ENCODE measurements around the gene STX3.

The STX3 gene

DNA sequence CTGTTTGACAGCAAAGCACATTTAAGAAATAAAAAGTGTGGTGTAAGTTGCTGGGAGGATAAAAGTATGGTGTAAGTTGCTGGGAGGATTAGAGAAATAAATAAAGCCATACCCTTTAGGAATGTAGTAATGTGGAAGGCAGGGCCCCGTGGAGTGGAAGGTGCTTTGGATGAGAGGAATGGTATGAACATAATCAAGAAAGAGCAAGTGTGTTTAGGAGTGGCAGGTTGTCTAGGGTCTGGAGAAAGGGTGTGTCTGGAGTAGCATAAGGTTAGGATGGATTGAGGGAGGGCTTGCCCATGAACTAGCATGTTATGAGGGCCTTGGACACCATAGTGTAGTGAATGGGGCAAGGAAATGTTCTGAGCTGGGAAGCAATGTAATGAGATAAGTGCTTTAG lies 37.3 kb downstream of the STX3 start:
- Histone ChIP-seq H3K27ac (replicated peaks) (no peak overlapping the region), H3K27me3 (ENCODE audit: insufficient read depth, poor library complexity, severe bottlenecking) (no peaks in the 10 kb centered on the region), H3K4me3 (replicated peaks; ENCODE audit: insufficient read depth, low read length) (no peak overlapping the region)
- DNase-seq (ENCODE audit: low read depth in 1 of 2, low spot score in 1 of 2), result no peak
- TF ChIP-seq GABPA (IDR thresholded peaks at IDR 0.05; ENCODE audit: low read depth) (no peak), SPI1 (IDR thresholded peaks at IDR 0.05; ENCODE audit: borderline replicate concordance, low read depth) (no peak), POLR2AphosphoS5 (IDR thresholded peaks at IDR 0.05; ENCODE audit: low read depth) (no peak)
- TF ChIP-seq, protein P1, sequence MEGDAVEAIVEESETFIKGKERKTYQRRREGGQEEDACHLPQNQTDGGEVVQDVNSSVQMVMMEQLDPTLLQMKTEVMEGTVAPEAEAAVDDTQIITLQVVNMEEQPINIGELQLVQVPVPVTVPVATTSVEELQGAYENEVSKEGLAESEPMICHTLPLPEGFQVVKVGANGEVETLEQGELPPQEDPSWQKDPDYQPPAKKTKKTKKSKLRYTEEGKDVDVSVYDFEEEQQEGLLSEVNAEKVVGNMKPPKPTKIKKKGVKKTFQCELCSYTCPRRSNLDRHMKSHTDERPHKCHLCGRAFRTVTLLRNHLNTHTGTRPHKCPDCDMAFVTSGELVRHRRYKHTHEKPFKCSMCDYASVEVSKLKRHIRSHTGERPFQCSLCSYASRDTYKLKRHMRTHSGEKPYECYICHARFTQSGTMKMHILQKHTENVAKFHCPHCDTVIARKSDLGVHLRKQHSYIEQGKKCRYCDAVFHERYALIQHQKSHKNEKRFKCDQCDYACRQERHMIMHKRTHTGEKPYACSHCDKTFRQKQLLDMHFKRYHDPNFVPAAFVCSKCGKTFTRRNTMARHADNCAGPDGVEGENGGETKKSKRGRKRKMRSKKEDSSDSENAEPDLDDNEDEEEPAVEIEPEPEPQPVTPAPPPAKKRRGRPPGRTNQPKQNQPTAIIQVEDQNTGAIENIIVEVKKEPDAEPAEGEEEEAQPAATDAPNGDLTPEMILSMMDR (IDR thresholded peaks at IDR 0.05; ENCODE audit: insufficient read depth, low read length), result no peak
- TF ChIP-seq, protein P2, sequence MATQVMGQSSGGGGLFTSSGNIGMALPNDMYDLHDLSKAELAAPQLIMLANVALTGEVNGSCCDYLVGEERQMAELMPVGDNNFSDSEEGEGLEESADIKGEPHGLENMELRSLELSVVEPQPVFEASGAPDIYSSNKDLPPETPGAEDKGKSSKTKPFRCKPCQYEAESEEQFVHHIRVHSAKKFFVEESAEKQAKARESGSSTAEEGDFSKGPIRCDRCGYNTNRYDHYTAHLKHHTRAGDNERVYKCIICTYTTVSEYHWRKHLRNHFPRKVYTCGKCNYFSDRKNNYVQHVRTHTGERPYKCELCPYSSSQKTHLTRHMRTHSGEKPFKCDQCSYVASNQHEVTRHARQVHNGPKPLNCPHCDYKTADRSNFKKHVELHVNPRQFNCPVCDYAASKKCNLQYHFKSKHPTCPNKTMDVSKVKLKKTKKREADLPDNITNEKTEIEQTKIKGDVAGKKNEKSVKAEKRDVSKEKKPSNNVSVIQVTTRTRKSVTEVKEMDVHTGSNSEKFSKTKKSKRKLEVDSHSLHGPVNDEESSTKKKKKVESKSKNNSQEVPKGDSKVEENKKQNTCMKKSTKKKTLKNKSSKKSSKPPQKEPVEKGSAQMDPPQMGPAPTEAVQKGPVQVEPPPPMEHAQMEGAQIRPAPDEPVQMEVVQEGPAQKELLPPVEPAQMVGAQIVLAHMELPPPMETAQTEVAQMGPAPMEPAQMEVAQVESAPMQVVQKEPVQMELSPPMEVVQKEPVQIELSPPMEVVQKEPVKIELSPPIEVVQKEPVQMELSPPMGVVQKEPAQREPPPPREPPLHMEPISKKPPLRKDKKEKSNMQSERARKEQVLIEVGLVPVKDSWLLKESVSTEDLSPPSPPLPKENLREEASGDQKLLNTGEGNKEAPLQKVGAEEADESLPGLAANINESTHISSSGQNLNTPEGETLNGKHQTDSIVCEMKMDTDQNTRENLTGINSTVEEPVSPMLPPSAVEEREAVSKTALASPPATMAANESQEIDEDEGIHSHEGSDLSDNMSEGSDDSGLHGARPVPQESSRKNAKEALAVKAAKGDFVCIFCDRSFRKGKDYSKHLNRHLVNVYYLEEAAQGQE (IDR thresholded peaks at IDR 0.05; ENCODE audit: insufficient replicate concordance, low read depth), result no peak

DNA sequence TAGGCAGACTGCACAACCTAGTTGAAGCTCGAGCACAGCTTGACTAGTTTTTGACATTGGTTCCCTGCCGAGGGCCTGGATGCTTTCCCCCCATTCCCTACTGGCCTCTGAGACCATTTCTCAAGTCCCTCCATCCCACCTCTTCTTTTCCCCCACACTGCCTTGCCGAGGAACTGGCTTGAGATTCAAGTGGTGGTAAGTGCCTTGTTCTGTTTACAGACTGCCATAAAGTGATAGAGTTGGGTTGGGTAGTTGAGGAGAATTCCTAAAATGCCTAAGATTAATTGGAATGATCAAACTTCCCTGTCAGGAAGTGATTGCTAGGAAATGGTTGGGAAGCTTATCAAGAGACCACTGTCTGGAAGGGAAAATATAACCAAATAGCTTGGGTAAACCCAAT lies 39.2 kb downstream of the STX3 start:
- no peaks in the 10 kb centered on the region for H3K27me3 ChIP-seq (ENCODE audit: insufficient read depth, poor library complexity, severe bottlenecking)

DNA sequence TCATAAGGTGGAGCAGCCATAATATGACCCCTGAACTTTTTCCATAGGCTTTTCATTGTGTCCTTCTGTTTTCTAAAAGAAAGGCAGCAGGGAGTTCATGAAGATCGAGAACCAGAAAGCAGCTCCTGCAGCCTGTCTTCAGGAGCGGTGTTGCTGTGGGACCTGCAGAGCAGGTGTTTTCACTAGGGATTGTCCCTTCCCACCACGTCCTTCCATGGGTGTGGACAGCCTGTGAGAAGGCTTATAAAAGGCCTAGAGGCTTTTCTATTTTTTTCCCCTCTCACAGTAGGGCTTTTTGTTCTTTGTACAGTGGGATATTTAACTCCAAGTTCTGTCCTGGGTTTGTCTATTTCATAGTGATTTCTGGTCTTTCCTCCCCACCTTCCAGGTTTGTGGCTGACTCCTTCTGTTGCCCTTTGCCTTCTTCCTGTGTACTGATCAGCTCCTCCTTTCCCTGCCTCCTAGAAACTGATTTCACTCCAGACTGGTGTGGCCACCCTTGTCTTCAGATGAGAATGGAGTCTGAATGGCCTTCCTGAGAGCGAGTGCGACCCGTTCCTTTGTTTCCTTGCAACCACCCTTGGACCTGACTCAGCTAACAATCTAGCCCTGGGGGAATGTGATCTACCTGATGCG lies 45.3 kb downstream of the STX3 start:
- Histone ChIP-seq H3K27ac (replicated peaks) (no peak overlapping the region), H3K27me3 (ENCODE audit: insufficient read depth, poor library complexity, severe bottlenecking) (no peaks in the 10 kb centered on the region), H3K4me3 (replicated peaks; ENCODE audit: insufficient read depth, low read length) (no peak overlapping the region)
- TF ChIP-seq POLR2AphosphoS5 (IDR thresholded peaks at IDR 0.05; ENCODE audit: low read depth) (no peak), SPI1 (IDR thresholded peaks at IDR 0.05; ENCODE audit: borderline replicate concordance, low read depth) (no peak), GABPA (IDR thresholded peaks at IDR 0.05; ENCODE audit: low read depth) (no peak)
- TF ChIP-seq, protein P1 (IDR thresholded peaks at IDR 0.05; ENCODE audit: insufficient read depth, low read length), result no peak
- TF ChIP-seq, protein P2 (IDR thresholded peaks at IDR 0.05; ENCODE audit: insufficient replicate concordance, low read depth), result no peak
- DNase-seq (ENCODE audit: low read depth in 1 of 2, low spot score in 1 of 2), result no peak

More for the DNA sequence above, 39.2 kb downstream of the STX3 start:
- DNase-seq (ENCODE audit: low read depth in 1 of 2, low spot score in 1 of 2), result no peak
- H3K27ac ChIP-seq (replicated peaks), result no peak overlapping the region
- TF ChIP-seq, protein P2 (IDR thresholded peaks at IDR 0.05; ENCODE audit: insufficient replicate concordance, low read depth), result no peak
- TF ChIP-seq SPI1 (IDR thresholded peaks at IDR 0.05; ENCODE audit: borderline replicate concordance, low read depth), result no peak
- TF ChIP-seq GABPA (IDR thresholded peaks at IDR 0.05; ENCODE audit: low read depth), result no peak
- no peak for TF ChIP-seq POLR2AphosphoS5 (IDR thresholded peaks at IDR 0.05; ENCODE audit: low read depth)
- TF ChIP-seq, protein P1 (IDR thresholded peaks at IDR 0.05; ENCODE audit: insufficient read depth, low read length), result no peak
- no peak overlapping the region for H3K4me3 ChIP-seq (replicated peaks; ENCODE audit: insufficient read depth, low read length)

Data from HL-60 (cell line).